Endometrial microvascular endothelial cells (primary cell): ENCODE data around the gene UGT2B17. TPM values are rescaled to one million over a fixed set of nuclear protein-coding genes. Genes with fewer than 3 reads are reported as not detected.
"Not testable (repeated sequence)": the region's sequence is repeated elsewhere in the genome, so short reads cannot be mapped to it uniquely, and the experiment has no call there.

ENCODE experiments used
- in situ Hi-C: cut with HindIII; loops from 2 replicates; pipeline ENCODE4 v1.10.0; 2017; ENCODE audit warnings: low sequenced_read_pairs, low pct_unique_long_range_greater_than_20kb; ENCODE audit errors: inconsistent ontology term
- total RNA-seq: library from RNA; depleted of rRNA; stranded (reverse); fragments of >200 nt; gene quantifications from one replicate; pipeline ENCODE4 v1.2.3, GENCODE V29; 2015; ENCODE audit errors: inconsistent ontology term

UGT2B17 gene
- not detected for total RNA-seq

- in situ Hi-C loops: no loop called here
These were observed at the start of gene UGT2B17 for GRCh38 chr4:68576272-68577125. Gene UGT2B17, minus strand, starts transcription at chr4:68576322. Its CDS starts 7,838 bp downstream, at chr4:68568484.

GRCh38 chr4:68622731-68623130, 46.6 kb upstream of the UGT2B17 start:
- in situ Hi-C loops: not testable (repeated sequence)

- in situ Hi-C loops: no loop called here
These were observed 41.0 kb upstream of the UGT2B17 start for GRCh38 chr4:68617003-68617698.

DNA sequence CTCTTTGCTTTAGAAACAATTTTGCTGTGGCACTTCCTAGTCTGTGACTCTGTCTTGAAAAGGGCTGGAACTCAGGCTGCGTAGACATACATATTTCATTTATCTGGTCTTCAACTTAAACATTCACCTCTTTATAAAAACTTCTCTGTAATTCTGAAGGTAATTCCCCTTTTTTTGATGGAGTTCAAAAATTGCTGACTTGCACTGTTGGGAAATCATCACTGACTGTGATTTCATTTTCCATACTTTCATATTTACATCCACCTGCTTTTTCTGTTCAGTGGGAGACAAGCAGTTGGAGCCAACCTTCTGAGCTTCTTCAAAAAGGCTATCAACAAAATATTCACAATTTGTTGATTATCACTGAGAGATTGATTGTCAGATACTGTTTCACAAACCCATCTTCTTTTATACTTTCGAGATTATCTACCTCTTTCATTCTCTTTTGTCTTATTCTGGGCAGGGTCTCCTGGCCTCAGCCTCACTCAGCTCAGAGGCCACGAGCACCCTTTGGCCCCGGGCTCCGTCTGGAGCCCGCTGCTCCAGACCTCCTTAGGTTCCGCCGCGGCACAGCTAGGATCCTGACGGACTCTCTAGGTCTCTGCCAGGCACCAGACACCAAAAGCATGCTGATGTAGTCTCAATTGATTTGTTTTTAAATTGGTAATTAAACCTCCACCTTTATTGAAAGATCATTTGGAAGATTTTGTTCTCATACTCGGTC, 39.7 kb upstream of the UGT2B17 start:
- in situ Hi-C loops: no loop called here

DNA sequence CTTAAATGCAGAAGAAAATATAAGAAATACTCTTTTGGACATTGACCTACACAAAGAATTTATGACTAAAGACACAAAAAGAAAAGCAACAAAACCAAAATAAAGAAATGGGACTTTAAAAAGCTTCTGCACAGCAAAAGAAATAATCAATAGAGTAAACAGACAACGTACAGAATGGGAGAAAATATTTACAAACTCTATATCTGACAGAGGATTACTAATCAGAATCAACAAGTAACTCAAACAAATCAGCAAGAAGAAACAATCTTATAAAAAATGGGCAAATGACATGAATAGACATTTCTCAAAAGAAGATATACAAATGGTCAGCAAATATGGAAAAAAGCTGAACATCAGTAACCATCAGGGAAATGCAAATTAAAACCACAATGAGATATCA, 37.6 kb upstream of the UGT2B17 start:
- in situ Hi-C loops: no loop called here

DNA sequence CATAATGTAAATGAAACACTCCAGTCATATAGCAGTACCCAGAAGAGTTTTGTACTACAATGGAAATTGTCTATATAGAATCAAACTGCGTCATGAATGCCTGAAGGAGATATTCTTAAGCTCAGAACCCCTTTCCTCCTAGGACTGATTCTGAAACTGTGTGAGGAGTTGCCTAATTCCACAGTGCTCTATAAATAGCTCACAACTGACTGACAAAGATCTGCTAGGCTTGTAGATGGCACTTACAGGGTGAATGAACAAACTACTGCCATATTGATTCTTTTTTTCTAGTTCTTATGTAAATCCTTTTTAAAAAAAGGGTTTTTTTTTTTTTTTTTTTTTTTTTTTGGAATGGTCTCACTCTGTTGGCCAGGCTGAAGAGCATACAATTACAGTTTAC, 30.1 kb upstream of the UGT2B17 start:
- in situ Hi-C loops: no loop called here

DNA sequence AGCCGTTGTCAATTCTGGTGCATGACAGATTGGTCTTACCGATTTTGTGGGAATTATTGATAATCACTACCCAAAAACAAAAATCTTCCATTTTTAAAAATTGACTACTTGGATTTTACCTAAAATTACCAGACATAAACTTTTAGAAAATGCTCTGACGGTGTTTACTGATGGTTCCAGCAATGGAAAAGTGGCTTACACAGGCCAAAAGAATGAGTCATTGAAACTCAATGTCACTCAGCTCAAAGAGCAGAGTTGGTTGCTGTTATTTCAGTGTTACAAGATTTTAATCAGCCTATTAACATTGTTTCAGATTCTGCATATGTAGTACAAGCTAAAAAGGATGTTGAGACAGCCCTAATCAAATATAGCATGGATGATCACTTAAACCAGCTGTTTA, 23.0 kb upstream of the UGT2B17 start:
- in situ Hi-C loops: no loop called here

DNA sequence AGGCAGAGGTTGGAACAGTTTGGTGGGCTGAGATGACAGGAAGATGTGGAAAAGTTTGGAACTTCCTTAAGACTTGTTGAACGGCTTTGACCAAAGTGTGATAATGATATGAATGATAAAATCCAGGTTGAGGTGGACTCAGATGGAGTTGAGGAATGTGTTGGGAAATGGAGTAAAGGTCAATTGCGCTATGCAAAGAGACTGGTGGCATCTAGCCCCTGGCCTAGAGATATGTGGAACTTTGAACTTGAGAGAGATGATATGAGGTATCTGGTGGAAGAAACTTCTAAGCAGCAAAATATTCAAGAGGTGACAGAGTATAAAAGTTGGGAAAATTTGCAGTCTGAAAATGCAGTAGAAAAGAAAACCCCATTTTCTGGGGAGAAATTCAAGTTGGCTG, 21.4 kb upstream of the UGT2B17 start:
- in situ Hi-C loops: no loop called here

DNA sequence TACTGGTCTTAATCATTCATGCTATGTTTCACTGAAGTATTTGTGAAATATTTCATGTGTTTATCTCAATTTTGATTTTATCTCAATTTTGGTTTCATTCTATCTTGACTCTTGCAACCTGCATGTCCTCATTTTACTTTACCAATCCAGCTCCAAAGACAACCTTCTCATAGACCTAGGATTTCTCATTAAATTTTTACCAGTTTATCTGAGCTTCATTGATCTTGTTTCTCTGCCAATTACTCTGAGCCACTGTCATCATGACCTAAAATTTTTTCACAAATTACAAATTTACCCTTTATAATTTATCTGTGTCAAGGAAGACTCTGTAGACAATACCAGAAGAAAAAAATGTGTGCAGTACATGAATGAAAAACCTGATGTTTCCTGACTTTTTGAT, 18.6 kb upstream of the UGT2B17 start:
- in situ Hi-C loops: no loop called here

- in situ Hi-C loops: no loop called here
These were observed 17.0 kb upstream of the UGT2B17 start for GRCh38 chr4:68593112-68593511.

GRCh38 chr4:68592673-68593072, 16.6 kb upstream of the UGT2B17 start:
- in situ Hi-C loops: no loop called here

GRCh38 chr4:68591204-68591603, 15.1 kb upstream of the UGT2B17 start:
- in situ Hi-C loops: no loop called here

GRCh38 chr4:68589790-68590189, 13.7 kb upstream of the UGT2B17 start:
- in situ Hi-C loops: no loop called here

DNA sequence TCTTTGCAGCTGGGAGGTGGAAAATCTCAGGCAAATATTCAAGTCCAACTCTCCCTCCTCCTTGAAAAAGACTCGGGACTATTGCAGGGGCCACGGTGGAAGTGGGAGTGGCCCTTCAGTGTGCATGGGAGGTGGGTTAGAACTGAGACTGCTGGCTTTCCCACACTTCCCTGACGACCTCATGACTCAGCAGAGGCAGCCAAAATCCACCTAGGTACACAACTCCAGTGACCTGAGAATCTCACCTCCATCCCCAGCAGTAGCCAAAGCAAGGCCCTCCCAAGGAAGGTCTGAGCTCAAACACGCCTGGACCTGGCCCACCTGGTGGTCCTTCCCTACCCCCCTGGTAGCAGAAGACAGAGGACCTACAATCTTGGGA, 6.2 kb upstream of the UGT2B17 start:
- in situ Hi-C loops: no loop called here

- in situ Hi-C loops: no loop called here
These were observed 5.5 kb upstream of the UGT2B17 start for GRCh38 chr4:68581383-68582338.

- in situ Hi-C loops: no loop called here
These were observed 1.5 kb upstream of the UGT2B17 start for GRCh38 chr4:68577590-68577989.

DNA sequence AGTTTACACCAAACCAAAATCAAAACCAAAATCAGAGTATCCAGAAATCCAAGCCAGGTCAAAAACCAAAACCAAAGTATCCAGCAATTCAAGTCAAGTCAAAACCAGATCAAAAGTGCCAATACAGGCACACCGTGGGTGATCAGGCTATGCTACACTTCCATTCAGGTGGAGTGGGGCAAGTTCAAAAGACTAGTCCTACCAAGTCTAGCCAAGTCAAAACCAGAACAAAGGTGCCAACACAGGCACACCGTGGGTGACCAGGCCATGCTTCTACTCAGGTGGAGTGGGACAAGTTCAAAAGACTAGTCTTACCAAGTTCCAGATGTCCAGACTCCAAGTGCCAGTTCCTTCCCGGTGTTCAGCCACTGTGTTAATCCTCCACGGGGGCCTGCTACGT, 486 bp downstream of the UGT2B17 start:
- in situ Hi-C loops: not testable (repeated sequence)

DNA sequence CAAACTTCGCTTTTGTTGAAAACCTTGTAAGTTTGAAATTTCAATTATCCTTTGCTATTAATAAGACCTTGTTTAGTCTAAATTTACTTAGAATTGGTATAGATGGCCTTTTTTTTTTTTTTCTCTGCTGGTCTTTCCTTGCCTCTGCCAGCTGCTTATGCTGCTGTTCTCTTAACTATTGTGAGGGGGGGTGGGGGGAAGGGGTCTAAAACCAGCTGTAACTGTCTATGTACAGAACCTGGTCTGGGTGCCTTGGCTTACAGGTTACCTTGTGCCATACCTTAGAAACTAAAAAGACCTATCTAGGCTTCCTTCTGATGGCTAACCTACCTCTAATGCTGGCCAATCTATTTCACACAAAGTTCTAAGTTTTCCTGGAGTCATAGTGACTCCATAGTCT, 1.0 kb downstream of the UGT2B17 start:
- in situ Hi-C loops: no loop called here
